Fibroblast of upper back skin (primary cell): ENCODE data around the gene ZNF182.
"Not testable (repeated sequence)": the region's sequence is repeated elsewhere in the genome, so short reads cannot be mapped to it uniquely, and the experiment has no call there.

Experiments
- DNase-seq: peaks from one replicate; pipeline ENCODE4 v3.0.0-alpha.2; 2013

ZNF182 gene

GRCh38 chrX:48003758-48004457, at the start of gene ZNF182:
Gene ZNF182, minus strand, starts transcription at chrX:48003989. Its CDS starts 1,380 bp downstream, at chrX:48002609.
- peak; percentile 89 for DNase-seq

GRCh38 chrX:48046846-48047245, 43.1 kb upstream of the ZNF182 start:
- DNase-seq, result no peak

GRCh38 chrX:48045410-48046311, 41.9 kb upstream of the ZNF182 start:
- DNase-seq, result peak; percentile 69

- DNase-seq, result no peak
Observed at GRCh38 chrX:48043056-48043455, 39.3 kb upstream of the ZNF182 start.

GRCh38 chrX:48035891-48036290, 32.1 kb upstream of the ZNF182 start:
- no peak for DNase-seq

- not testable (repeated sequence) for DNase-seq
Observed at GRCh38 chrX:48030641-48031173, 26.9 kb upstream of the ZNF182 start.

- DNase-seq, result no peak
Observed at GRCh38 chrX:48030237-48030636, 26.4 kb upstream of the ZNF182 start.

- DNase-seq, result no peak
Observed at GRCh38 chrX:48028091-48028490, 24.3 kb upstream of the ZNF182 start.

- DNase-seq, result peak; percentile 11
Observed at GRCh38 chrX:48027545-48027944, 23.8 kb upstream of the ZNF182 start.

- DNase-seq, result peak; percentile 52
Observed at GRCh38 chrX:48025561-48025960, 21.8 kb upstream of the ZNF182 start.

GRCh38 chrX:48022738-48023137, 18.9 kb upstream of the ZNF182 start:
- no peak for DNase-seq

GRCh38 chrX:48022100-48022499, 18.3 kb upstream of the ZNF182 start:
- no peak for DNase-seq

GRCh38 chrX:48021026-48021900, 17.5 kb upstream of the ZNF182 start:
- peak; percentile 77 for DNase-seq

GRCh38 chrX:48020472-48020871, 16.7 kb upstream of the ZNF182 start:
- not testable (repeated sequence) for DNase-seq

- DNase-seq, result not testable (repeated sequence)
Observed at GRCh38 chrX:48019892-48020291, 16.1 kb upstream of the ZNF182 start.

- DNase-seq, result not testable (repeated sequence)
Observed at GRCh38 chrX:48016583-48017310, 13.0 kb upstream of the ZNF182 start.

GRCh38 chrX:48009445-48009960, 5.7 kb upstream of the ZNF182 start:
- DNase-seq, result not testable (repeated sequence)

GRCh38 chrX:48006688-48007087, 2.9 kb upstream of the ZNF182 start, which contains the start of gene SPACA5:
Gene SPACA5, plus strand, starts transcription at chrX:48006988. Its CDS starts 815 bp downstream, at chrX:48007803.
- not testable (repeated sequence) for DNase-seq

- no peak for DNase-seq
Observed at GRCh38 chrX:48003367-48003757, 427 bp downstream of the ZNF182 start.

- DNase-seq, result no peak
Observed at GRCh38 chrX:48002929-48003328, 860 bp downstream of the ZNF182 start.

GRCh38 chrX:48002319-48002718, 1.5 kb downstream of the ZNF182 start:
- no peak for DNase-seq

GRCh38 chrX:48001260-48001659, 2.5 kb downstream of the ZNF182 start:
- DNase-seq, result no peak
